ENCODE measurements around the gene ELFN1. TPM values are rescaled to one million over a fixed set of nuclear protein-coding genes. Genes with fewer than 3 reads are reported as not detected.

The ELFN1 gene
- polyA plus RNA-seq, 1 of the 3 experiments (the other 2 are of a cell fraction), result 0.05 TPM

GRCh38 chr7:1690359-1690958, 20.4 kb downstream of the ELFN1 start:
- TF ChIP-seq TCF12 (IDR thresholded peaks at IDR 0.05), result no peak
- TF ChIP-seq SMC3 (IDR thresholded peaks at IDR 0.05; ENCODE audit: low read depth, low read length), result no peak
- no peak for TF ChIP-seq GABPA (IDR thresholded peaks at IDR 0.05; ENCODE audit: low read depth)
- TF ChIP-seq TAF1 (IDR thresholded peaks at IDR 0.05; ENCODE audit: borderline replicate concordance, low read depth, low read length), result no peak
- no peak for TF ChIP-seq FOSL2 (IDR thresholded peaks at IDR 0.05; ENCODE audit: borderline replicate concordance, low read depth)
- no peak for TF ChIP-seq FOXJ3 (CRISPR knock-in tag; IDR thresholded peaks at IDR 0.05)
- TF ChIP-seq CTCF (IDR thresholded peaks at IDR 0.05), result no peak
- no peak for TF ChIP-seq REST (IDR thresholded peaks at IDR 0.05; ENCODE audit: low read depth, low read length)
- peaks cover 0 to 25% of the 10 kb centered on the region in 2 experiments; a peak in 1 of 4 replicates for H3K4me1 ChIP-seq (ENCODE audit: control insufficient read depth in 1 of 2, insufficient read depth in 2 of 2, low read depth in 1 of 2, low read length in 1 of 2)
- H3F3A ChIP-seq (replicated peaks; ENCODE audit: insufficient read depth), result no peaks in the 10 kb centered on the region
- H3K9ac ChIP-seq, result no peak overlapping the region
- H3K79me2 ChIP-seq (ENCODE audit: insufficient read depth), result no peaks in the 10 kb centered on the region
- H3K36me3 ChIP-seq (replicated peaks in 1 of 2; ENCODE audit: control insufficient read depth in 1 of 2, insufficient read depth in 2 of 2, low read length in 1 of 2), result no peaks in the 10 kb centered on the region
- H3K27me3 ChIP-seq (ENCODE audit: insufficient read depth), result no peaks in the 10 kb centered on the region
- H4K20me1 ChIP-seq (ENCODE audit: insufficient read depth), result no peaks in the 10 kb centered on the region
- no peak overlapping the region for H3K4me3 ChIP-seq (ENCODE audit: low read depth in 2 of 2, low read length in 1 of 2)
- H3K9me3 ChIP-seq, result peaks cover 2% of the 10 kb centered on the region; the same call in 1 of the 2 replicates
- 70% methylated on average over 1 of the region's 1 CpG for WGBS (ENCODE audit: low lambda C conversion rate)
- DNase-seq, result no peak
- no peak overlapping the region for H2AFZ ChIP-seq (ENCODE audit: low read depth)
- H3K9me2 ChIP-seq, result no peaks in the 10 kb centered on the region
- H3K27ac ChIP-seq (ENCODE audit: low read depth in 2 of 2, low read length in 1 of 2), result no peak overlapping the region
- POLR2A ChIA-PET, result no interaction called here
- CTCF ChIA-PET, result interaction anchor here (1.5 kb wide), 1 partner anchor 10 kb away, joined by 4 read pairs; no protein-coding TSS in a partner anchor
- H3K4me2 ChIP-seq, result no peak overlapping the region

GRCh38 chr7:1691096-1691495, 21.0 kb downstream of the ELFN1 start:
- no peak overlapping the region for H3K4me2 ChIP-seq
- no peak overlapping the region for H3K9ac ChIP-seq
- no peak for TF ChIP-seq FOXJ3 (CRISPR knock-in tag; IDR thresholded peaks at IDR 0.05)
- no peak for TF ChIP-seq RFX5 (IDR thresholded peaks at IDR 0.05; ENCODE audit: low read length)
- no peak for TF ChIP-seq YY1 (IDR thresholded peaks at IDR 0.05; ENCODE audit: low read depth)
- no peak for TF ChIP-seq RXRA (IDR thresholded peaks at IDR 0.05; ENCODE audit: borderline replicate concordance, low read depth)
- TF ChIP-seq FOSL2 (IDR thresholded peaks at IDR 0.05; ENCODE audit: borderline replicate concordance, low read depth), result no peak
- no peak for TF ChIP-seq CTCF (IDR thresholded peaks at IDR 0.05)
- TF ChIP-seq CHD2 (IDR thresholded peaks at IDR 0.05; ENCODE audit: low read length, partially characterized antibody), result no peak
- TF ChIP-seq TCF12 (IDR thresholded peaks at IDR 0.05), result no peak
- no peak for TF ChIP-seq USF1 (IDR thresholded peaks at IDR 0.05; ENCODE audit: borderline replicate concordance, low read depth)
- no peak for TF ChIP-seq FOXM1 (IDR thresholded peaks at IDR 0.05; ENCODE audit: low read depth)
- TF ChIP-seq RAD21 (IDR thresholded peaks at IDR 0.05; ENCODE audit: low read length), result no peak
- no peaks in the 10 kb centered on the region for H3K27me3 ChIP-seq (ENCODE audit: insufficient read depth)
- H3F3A ChIP-seq (replicated peaks; ENCODE audit: insufficient read depth), result no peaks in the 10 kb centered on the region
- H3K9me3 ChIP-seq, result no peaks in the 10 kb centered on the region
- no peak overlapping the region for H3K27ac ChIP-seq (ENCODE audit: low read depth in 2 of 2, low read length in 1 of 2)
- no peaks in the 10 kb centered on the region for H3K36me3 ChIP-seq (replicated peaks in 1 of 2; ENCODE audit: control insufficient read depth in 1 of 2, insufficient read depth in 2 of 2, low read length in 1 of 2)
- H3K79me2 ChIP-seq (ENCODE audit: insufficient read depth), result no peaks in the 10 kb centered on the region
- H2AFZ ChIP-seq (ENCODE audit: low read depth), result no peak overlapping the region
- no peak overlapping the region for H3K4me3 ChIP-seq (ENCODE audit: low read depth in 2 of 2, low read length in 1 of 2)
- ChIA-PET POLR2A (no interaction called here), CTCF (interaction anchor here (1.4 to 1.9 kb wide), 3 partner anchors 10 to 19 kb away, joined by 4 to 7 read pairs (median 4); no protein-coding TSS in a partner anchor)
- DNase-seq, result peak; percentile 7
- H3K9me2 ChIP-seq, result no peaks in the 10 kb centered on the region
- H4K20me1 ChIP-seq (ENCODE audit: insufficient read depth), result no peaks in the 10 kb centered on the region
- peaks cover 0 to 25% of the 10 kb centered on the region in 2 experiments; a peak in 1 of 4 replicates for H3K4me1 ChIP-seq (ENCODE audit: control insufficient read depth in 1 of 2, insufficient read depth in 2 of 2, low read depth in 1 of 2, low read length in 1 of 2)
- WGBS (ENCODE audit: low lambda C conversion rate), result 54% methylated on average over 6 of the region's 8 CpGs
